PC-9 (cell line): ENCODE results near the gene USF1. TPM values are rescaled to one million over a fixed set of nuclear protein-coding genes. Genes with fewer than 3 reads are reported as not detected.
"Not testable (repeated sequence)": the region's sequence is repeated elsewhere in the genome, so short reads cannot be mapped to it uniquely, and the experiment has no call there.

Source experiments
- BruUV-seq: library from RNA; stranded (reverse); fragments of 400-500 nt; replicated peaks from 2 replicates; lab custom pipeline; 2021; lab: Mats Ljungman, UMichigan
- CTCF ChIA-PET: fragments of 300-600 bp; sonication (Branson Sonifier 250); formaldehyde crosslinking; loops from one replicate; lab custom pipeline; 2022; ENCODE audit warnings: antibody characterized with exemption; lab: Charles Lee
- POLR2A ChIA-PET: fragments of 300-600 bp; sonication (Branson Sonifier 250); formaldehyde crosslinking; loops from one replicate; lab custom pipeline; 2022; ENCODE audit warnings: antibody characterized with exemption; ENCODE audit not compliant: unreplicated experiment; lab: Charles Lee
- DNase-seq, 2 experiments: peaks; one replicate each; pipeline versions ENCODE4 v3.0.0 to v3.0.0-alpha.2; 2015 to 2022; ENCODE audit warnings: mixed read lengths in 1 of 2
- H2AFZ ChIP-seq: fragments of 200-600 bp; sonication (generic); 2 replicates; pipeline ENCODE4 v1.8.1; 2017; ENCODE audit warnings: antibody characterized with exemption
- H3F3A ChIP-seq: fragments of 200-600 bp; sonication (generic); 2 replicates; pipeline ENCODE4 v1.8.1; 2017; ENCODE audit warnings: antibody characterized with exemption, mild to moderate bottlenecking, low read depth; ENCODE audit not compliant: insufficient read depth
- H3K27ac ChIP-seq: fragments of 200-600 bp; sonication (generic); 2 replicates; pipeline ENCODE4 v1.6.1; 2016; ENCODE audit warnings: mixed run types
- H3K27me3 ChIP-seq: fragments of 200-600 bp; sonication (generic); 2 replicates; pipeline ENCODE4 v1.6.1; 2016; ENCODE audit warnings: low read depth, mixed run types; ENCODE audit not compliant: insufficient read depth
- H3K36me3 ChIP-seq: fragments of 200-600 bp; sonication (generic); 2 replicates; pipeline ENCODE4 v1.6.1; 2016; ENCODE audit warnings: low read depth, mixed run types
- H3K4me1 ChIP-seq: fragments of 200-600 bp; sonication (generic); replicated peaks from 2 replicates; pipeline ENCODE4 v1.6.1; 2016; ENCODE audit warnings: mixed run types; ENCODE audit not compliant: insufficient read depth
- H3K4me2 ChIP-seq: fragments of 200-600 bp; sonication (generic); 2 replicates; pipeline ENCODE4 v1.6.1; 2017; ENCODE audit warnings: mixed run types
- H3K4me3 ChIP-seq: fragments of 200-600 bp; sonication (generic); 2 replicates; pipeline ENCODE4 v1.6.1; 2016; ENCODE audit warnings: mixed run types
- H3K79me2 ChIP-seq: fragments of 200-600 bp; sonication (generic); 2 replicates; pipeline ENCODE4 v1.6.1; 2017; ENCODE audit warnings: low read depth, mixed run types
- H3K9me2 ChIP-seq: fragments of 200-600 bp; sonication (generic); 2 replicates; pipeline ENCODE4 v1.8.1; 2017; ENCODE audit warnings: mild to moderate bottlenecking; ENCODE audit not compliant: insufficient read depth
- H3K9me3 ChIP-seq: fragments of 200-600 bp; sonication (generic); 2 replicates; pipeline ENCODE4 v1.8.1; 2016; ENCODE audit warnings: low read depth; ENCODE audit not compliant: insufficient read depth
- H4K20me1 ChIP-seq: fragments of 200-600 bp; sonication (generic); 2 replicates; pipeline ENCODE4 v1.8.1; 2017; ENCODE audit not compliant: insufficient read depth
- EZH2 ChIP-seq: fragments of 200-600 bp; sonication (generic); IDR thresholded peaks from 2 replicates; pipeline ENCODE4 v1.8.0; 2017; ENCODE audit warnings: antibody characterized with exemption, low read depth
- intact Hi-C: fragments of 100-400 bp; cut with micrococcal nuclease; formaldehyde crosslinking; loops from one replicate; pipeline ENCODE4 v1.10.0; 2022; ENCODE audit not compliant: unreplicated experiment
- total RNA-seq: library from RNA; stranded (reverse); gene quantifications from 2 replicates; pipeline ENCODE4 v1.2.3, GENCODE V29; 2021
- TF ChIP-seq, protein P1 (sequence below): fragments of 200-600 bp; sonication (generic); conservative IDR thresholded peaks from 2 replicates; pipeline ENCODE4 v1.6.1; 2017; ENCODE audit warnings: mixed run types, antibody characterized with exemption, mild to moderate bottlenecking, moderate library complexity

The USF1 gene
- total RNA-seq, 1 experiment from 2014 or later, result 43.2 TPM

- no peaks in the 10 kb centered on the region for H3K9me2 ChIP-seq
- no TSS peak for BruUV-seq
- no peaks in the 10 kb centered on the region for H4K20me1 ChIP-seq
- H3K36me3 ChIP-seq, result peaks cover 5% of the 10 kb centered on the region; the same call in 1 of the 2 replicates
- no peak overlapping the region for H2AFZ ChIP-seq
- H3K4me3 ChIP-seq, result no peak overlapping the region
- peaks cover 56% of the 10 kb centered on the region for H3K4me1 ChIP-seq
- POLR2A ChIA-PET, result no interaction called here
- H3F3A ChIP-seq, result peaks cover 62% of the 10 kb centered on the region
- no peaks in the 10 kb centered on the region for H3K27me3 ChIP-seq
- peaks cover 7% of the 10 kb centered on the region; the same call in 1 of the 2 replicates for H3K79me2 ChIP-seq
- H3K27ac ChIP-seq, result no peak overlapping the region
- H3K4me2 ChIP-seq, result no peak overlapping the region
- no peaks in the 10 kb centered on the region for H3K9me3 ChIP-seq
- CTCF ChIA-PET, result interaction anchor here (0.8 kb wide), 1 partner anchor 54 kb away, joined by 9 read pairs; no protein-coding TSS in a partner anchor
- TF ChIP-seq, protein P1, sequence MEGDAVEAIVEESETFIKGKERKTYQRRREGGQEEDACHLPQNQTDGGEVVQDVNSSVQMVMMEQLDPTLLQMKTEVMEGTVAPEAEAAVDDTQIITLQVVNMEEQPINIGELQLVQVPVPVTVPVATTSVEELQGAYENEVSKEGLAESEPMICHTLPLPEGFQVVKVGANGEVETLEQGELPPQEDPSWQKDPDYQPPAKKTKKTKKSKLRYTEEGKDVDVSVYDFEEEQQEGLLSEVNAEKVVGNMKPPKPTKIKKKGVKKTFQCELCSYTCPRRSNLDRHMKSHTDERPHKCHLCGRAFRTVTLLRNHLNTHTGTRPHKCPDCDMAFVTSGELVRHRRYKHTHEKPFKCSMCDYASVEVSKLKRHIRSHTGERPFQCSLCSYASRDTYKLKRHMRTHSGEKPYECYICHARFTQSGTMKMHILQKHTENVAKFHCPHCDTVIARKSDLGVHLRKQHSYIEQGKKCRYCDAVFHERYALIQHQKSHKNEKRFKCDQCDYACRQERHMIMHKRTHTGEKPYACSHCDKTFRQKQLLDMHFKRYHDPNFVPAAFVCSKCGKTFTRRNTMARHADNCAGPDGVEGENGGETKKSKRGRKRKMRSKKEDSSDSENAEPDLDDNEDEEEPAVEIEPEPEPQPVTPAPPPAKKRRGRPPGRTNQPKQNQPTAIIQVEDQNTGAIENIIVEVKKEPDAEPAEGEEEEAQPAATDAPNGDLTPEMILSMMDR, result peak; percentile 43; the same call in 1 of the 2 replicates
- TF ChIP-seq EZH2, result no peak
- intact Hi-C loops, result loop anchor here (1.0 to 10.0 kb wide), 2 partner anchors 104 to 141 kb away; partner anchors contain the start of gene DEDD
- peak in 1 of 2 experiments; percentile 50 for DNase-seq
These were observed 52.1 kb downstream of the USF1 start for GRCh38 chr1:160993544-160994193.

- H3K36me3 ChIP-seq, H2AFZ ChIP-seq, H3K9me3 ChIP-seq, H3K79me2 ChIP-seq, H4K20me1 ChIP-seq, BruUV-seq, POLR2A ChIA-PET, H3K9me2 ChIP-seq, H3K27me3 ChIP-seq, H3K4me3 ChIP-seq, H3K4me2 ChIP-seq: not testable (repeated sequence)
- CTCF ChIA-PET, result interaction anchor here (0.6 kb wide), 2 partner anchors 97 to 383 kb away, joined by 3 read pairs; partner anchors contain the start of gene NECTIN4
- intact Hi-C loops, result loop anchor here (10.0 kb wide), 1 partner anchor 143 kb away; the partner anchor contains the start of gene DEDD
- peak in 1 of 2 experiments; percentile 55 for DNase-seq
- H3K4me1 ChIP-seq, result peaks cover 42% of the 10 kb centered on the region
- peaks cover 54% of the 10 kb centered on the region for H3F3A ChIP-seq
- peak overlapping the region; percentile 27; the same call in 1 of the 2 replicates for H3K27ac ChIP-seq
These were observed 53.7 kb downstream of the USF1 start for GRCh38 chr1:160992036-160992435.

Other genes starting within 250 kb of the USF1 start
- gene LY9, start 249.8 kb downstream of the USF1 start, total RNA-seq, result 3.0 and 6.9 TPM in 2 replicates
- gene CD244, start 183.1 kb downstream of the USF1 start, total RNA-seq, result not detected in 2 replicates
- gene ITLN1, start 160.8 kb downstream of the USF1 start, total RNA-seq, result not detected in 2 replicates
- not detected in 2 replicates for gene ITLN2, start 91.2 kb downstream of the USF1 start, total RNA-seq
- 99.9 and 117 TPM in 2 replicates for gene F11R, start 24.8 kb downstream of the USF1 start, total RNA-seq
- gene TSTD1, start 7.0 kb downstream of the USF1 start, total RNA-seq, result 51.4 and 70.8 TPM in 2 replicates
- 0.46 and 0.65 TPM in 2 replicates for gene ARHGAP30, start 23.9 kb upstream of the USF1 start, total RNA-seq
- gene NECTIN4, start 43.6 kb upstream of the USF1 start, total RNA-seq, result 8.8 and 9.0 TPM in 2 replicates
- 5.6 and 7.4 TPM in 2 replicates for gene KLHDC9, start 52.4 kb upstream of the USF1 start, total RNA-seq
- gene PFDN2, start 72.1 kb upstream of the USF1 start, total RNA-seq, result 68.2 and 74.4 TPM in 2 replicates
- gene NIT1, start 72.1 kb upstream of the USF1 start, total RNA-seq, result 25.9 and 26.8 TPM in 2 replicates
- gene DEDD, start 86.7 kb upstream of the USF1 start, total RNA-seq, result 26.7 and 29.8 TPM in 2 replicates
- 74.2 and 74.9 TPM in 2 replicates for gene UFC1, start 108.0 kb upstream of the USF1 start, total RNA-seq
- 32.3 and 34.8 TPM in 2 replicates for gene USP21, start 113.5 kb upstream of the USF1 start, total RNA-seq
- 23.1 and 26.4 TPM in 2 replicates for gene PPOX, start 120.4 kb upstream of the USF1 start, total RNA-seq
- gene B4GALT3, start 131.5 kb upstream of the USF1 start, total RNA-seq, result 35.5 and 47.8 TPM in 2 replicates
- gene ADAMTS4, start 153.1 kb upstream of the USF1 start, total RNA-seq, result 0.08 TPM in 1 of 2 replicates, not detected in the other
- 99.5 and 107 TPM in 2 replicates for gene NDUFS2, start 156.4 kb upstream of the USF1 start, total RNA-seq
- gene FCER1G, start 169.3 kb upstream of the USF1 start, total RNA-seq, result 1.3 TPM in 1 of 2 replicates, not detected in the other
- not detected in 2 replicates for gene APOA2, start 177.7 kb upstream of the USF1 start, total RNA-seq
- gene TOMM40L, start 180.1 kb upstream of the USF1 start, total RNA-seq, result 4.3 and 6.7 TPM in 2 replicates
- not detected in 2 replicates for gene NR1I3, start 192.2 kb upstream of the USF1 start, total RNA-seq
- not detected in 2 replicates for gene PCP4L1, start 212.8 kb upstream of the USF1 start, total RNA-seq